ENCODE data around the gene OR8D1.

Gene OR8D1

DNA sequence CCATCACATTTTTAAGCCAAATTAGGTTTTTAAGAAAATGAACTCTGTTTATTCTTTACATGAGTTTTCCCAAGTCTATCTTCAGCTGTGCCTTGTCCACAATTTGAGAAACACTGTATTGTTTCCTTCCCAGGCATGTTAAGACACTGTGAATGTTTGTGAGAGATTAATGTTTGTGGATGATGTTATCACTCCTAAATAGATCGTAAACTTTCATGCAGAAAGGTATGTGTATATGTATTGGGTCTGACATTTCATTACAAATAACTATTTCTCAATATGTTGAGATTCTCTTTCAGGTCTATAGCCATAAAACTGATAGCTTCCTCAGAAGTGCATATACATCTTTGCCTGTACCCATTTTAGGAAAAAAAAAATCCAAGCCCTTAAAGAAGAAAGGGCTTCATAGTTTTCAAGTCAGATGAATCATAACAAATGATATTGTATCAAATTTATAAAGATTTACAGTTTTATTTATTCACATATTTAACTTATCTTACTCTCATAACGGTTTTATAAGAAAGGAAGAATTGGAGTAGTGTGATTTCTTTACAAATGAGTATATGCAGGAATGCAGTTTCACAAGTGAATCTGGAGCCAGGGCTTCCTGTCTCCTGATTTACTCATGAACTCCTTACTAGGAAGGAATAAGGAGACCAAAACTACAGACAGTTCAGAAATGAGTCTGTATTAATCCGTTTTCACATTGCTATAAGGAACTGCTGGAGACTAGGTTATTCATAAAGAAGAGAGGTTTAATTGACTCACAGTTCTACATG is 11.2 kb downstream of the OR8D1 start:
- H2BK120ac ChIP-seq (ENCODE audit: insufficient read depth, low read length, poor library complexity): no peak overlapping the region
- no peak overlapping the region for H3K23ac ChIP-seq (ENCODE audit: low read length)
- H3K36me3 ChIP-seq (ENCODE audit: control insufficient read depth in 1 of 2, insufficient read depth in 2 of 2, low read length in 2 of 2): no peaks in the 10 kb centered on the region
- no peak overlapping the region for H3K4me3 ChIP-seq (ENCODE audit: low read depth, low read length)
- H3K9me3 ChIP-seq (ENCODE audit: insufficient read depth, low read depth, low read length): no peaks in the 10 kb centered on the region
- H4K91ac ChIP-seq (ENCODE audit: low read depth, low read length): no peak overlapping the region
- no peak overlapping the region for H2BK5ac ChIP-seq (ENCODE audit: low read depth, low read length, poor library complexity)
- DNase-seq: no peak
- H3K27ac ChIP-seq (ENCODE audit: low read depth, low read length): no peak overlapping the region
- no peaks in the 10 kb centered on the region for H3K79me2 ChIP-seq (ENCODE audit: control insufficient read depth, insufficient read depth, low read length, poor library complexity)
- H3K9ac ChIP-seq (ENCODE audit: low read length): no peak overlapping the region
- no peak overlapping the region for H3K14ac ChIP-seq (ENCODE audit: low read length)
- H2AFZ ChIP-seq (ENCODE audit: insufficient read depth, low read length, poor library complexity): no peak overlapping the region
- no peak overlapping the region for H2BK12ac ChIP-seq (ENCODE audit: low read length)
- H3K79me1 ChIP-seq (ENCODE audit: low read length): no peaks in the 10 kb centered on the region
- H4K8ac ChIP-seq (ENCODE audit: low read depth, low read length): no peak overlapping the region
- no CpG with 5 or more reads among the region's 3 CpGs for WGBS (ENCODE audit: extremely low coverage, insufficient coverage, insufficient read length)
- H3K4me1 ChIP-seq (ENCODE audit: control insufficient read depth in 1 of 2, insufficient read depth in 2 of 2, low read length in 2 of 2): no peaks in the 10 kb centered on the region
- H3K4me2 ChIP-seq (ENCODE audit: low read length): no peak overlapping the region
- H2AK5ac ChIP-seq (ENCODE audit: low read length): no peak overlapping the region
- H3K27me3 ChIP-seq (ENCODE audit: insufficient read depth, low read length): no peaks in the 10 kb centered on the region
- H3K18ac ChIP-seq (ENCODE audit: low read length): no peak overlapping the region
- H3K4ac ChIP-seq (ENCODE audit: low read depth, low read length): no peak overlapping the region
- H4K12ac ChIP-seq (ENCODE audit: low read depth, low read length): no peak overlapping the region

DNA sequence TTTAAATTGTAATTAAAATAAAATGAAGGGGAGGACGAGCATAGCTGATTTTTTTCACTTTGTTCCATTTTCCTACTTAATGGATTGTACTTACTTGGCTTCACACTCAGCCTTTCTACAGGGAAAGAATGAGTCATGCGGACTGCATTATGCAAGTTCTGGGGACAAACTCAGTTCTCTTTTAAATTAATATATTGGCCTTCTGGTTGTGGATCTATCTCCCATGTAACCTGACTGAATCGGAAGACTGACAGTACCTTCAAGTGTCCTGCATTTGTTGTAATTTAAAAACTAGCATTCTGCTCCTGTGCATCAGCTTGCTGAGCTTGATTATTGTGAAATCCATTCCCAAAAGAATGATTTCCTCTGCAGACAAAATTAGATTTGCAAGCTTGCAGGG is 12.2 kb downstream of the OR8D1 start:
- Histone ChIP-seq H2AK5ac (ENCODE audit: low read length) (no peak overlapping the region), H3K4me1 (ENCODE audit: control insufficient read depth in 1 of 2, insufficient read depth in 2 of 2, low read length in 2 of 2) (no peaks in the 10 kb centered on the region), H3K36me3 (ENCODE audit: control insufficient read depth in 1 of 2, insufficient read depth in 2 of 2, low read length in 2 of 2) (no peaks in the 10 kb centered on the region), H3K4me2 (ENCODE audit: low read length) (no peak overlapping the region), H3K9ac (ENCODE audit: low read length) (no peak overlapping the region), H2BK5ac (ENCODE audit: low read depth, low read length, poor library complexity) (no peak overlapping the region), H3K14ac (ENCODE audit: low read length) (no peak overlapping the region), H3K9me3 (ENCODE audit: insufficient read depth, low read depth, low read length) (no peaks in the 10 kb centered on the region), H4K12ac (ENCODE audit: low read depth, low read length) (no peak overlapping the region), H3K27me3 (ENCODE audit: insufficient read depth, low read length) (no peaks in the 10 kb centered on the region), H3K79me1 (ENCODE audit: low read length) (no peaks in the 10 kb centered on the region), H4K8ac (ENCODE audit: low read depth, low read length) (no peak overlapping the region), H3K4me3 (ENCODE audit: low read depth, low read length) (no peak overlapping the region), H4K91ac (ENCODE audit: low read depth, low read length) (no peak overlapping the region), H2AFZ (ENCODE audit: insufficient read depth, low read length, poor library complexity) (no peak overlapping the region), H2BK120ac (ENCODE audit: insufficient read depth, low read length, poor library complexity) (no peak overlapping the region), H3K79me2 (ENCODE audit: control insufficient read depth, insufficient read depth, low read length, poor library complexity) (no peaks in the 10 kb centered on the region), H3K18ac (ENCODE audit: low read length) (no peak overlapping the region), H3K4ac (ENCODE audit: low read depth, low read length) (no peak overlapping the region), H3K23ac (ENCODE audit: low read length) (no peak overlapping the region), H2BK12ac (ENCODE audit: low read length) (no peak overlapping the region), H3K27ac (ENCODE audit: low read depth, low read length) (no peak overlapping the region)
- DNase-seq: peak in 1 of 2 donors; percentile 50
- WGBS (ENCODE audit: extremely low coverage, insufficient coverage, insufficient read length): no CpG with 5 or more reads among the region's 3 CpGs

DNA sequence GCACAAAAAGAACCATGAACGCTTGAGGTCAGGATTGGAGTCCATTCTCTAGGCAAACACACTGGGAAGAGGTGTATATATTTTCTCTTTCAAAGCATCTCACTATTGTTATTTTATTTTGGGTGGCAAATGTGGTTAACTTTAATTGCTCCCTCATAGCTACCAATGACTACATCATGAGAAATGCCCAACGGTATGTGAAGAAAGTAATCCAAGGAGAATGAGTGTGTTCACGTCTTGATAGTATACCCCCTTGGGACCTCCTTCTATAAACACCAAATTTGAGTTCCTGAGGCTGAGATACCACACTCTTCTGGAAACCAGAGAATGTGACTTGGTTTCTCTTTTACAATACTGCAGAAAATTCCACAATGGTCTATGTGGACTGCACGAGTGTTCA is 15.8 kb downstream of the OR8D1 start:
- Histone ChIP-seq H3K27me3 (ENCODE audit: insufficient read depth, low read length) (no peaks in the 10 kb centered on the region), H4K91ac (ENCODE audit: low read depth, low read length) (no peak overlapping the region), H3K9me3 (ENCODE audit: insufficient read depth, low read depth, low read length) (no peaks in the 10 kb centered on the region), H3K4me2 (ENCODE audit: low read length) (no peak overlapping the region), H3K14ac (ENCODE audit: low read length) (no peak overlapping the region), H4K12ac (ENCODE audit: low read depth, low read length) (no peak overlapping the region), H2BK12ac (ENCODE audit: low read length) (no peak overlapping the region), H3K79me2 (ENCODE audit: control insufficient read depth, insufficient read depth, low read length, poor library complexity) (no peaks in the 10 kb centered on the region), H3K4me1 (ENCODE audit: control insufficient read depth in 1 of 2, insufficient read depth in 2 of 2, low read length in 2 of 2) (no peaks in the 10 kb centered on the region), H3K4ac (ENCODE audit: low read depth, low read length) (no peak overlapping the region), H3K79me1 (ENCODE audit: low read length) (no peaks in the 10 kb centered on the region), H3K27ac (ENCODE audit: low read depth, low read length) (no peak overlapping the region), H3K9ac (ENCODE audit: low read length) (no peak overlapping the region), H2AK5ac (ENCODE audit: low read length) (no peak overlapping the region), H2AFZ (ENCODE audit: insufficient read depth, low read length, poor library complexity) (no peak overlapping the region), H4K8ac (ENCODE audit: low read depth, low read length) (no peak overlapping the region), H3K23ac (ENCODE audit: low read length) (no peak overlapping the region), H3K36me3 (ENCODE audit: control insufficient read depth in 1 of 2, insufficient read depth in 2 of 2, low read length in 2 of 2) (no peaks in the 10 kb centered on the region), H3K4me3 (ENCODE audit: low read depth, low read length) (no peak overlapping the region), H2BK5ac (ENCODE audit: low read depth, low read length, poor library complexity) (no peak overlapping the region), H2BK120ac (ENCODE audit: insufficient read depth, low read length, poor library complexity) (no peak overlapping the region), H3K18ac (ENCODE audit: low read length) (no peak overlapping the region)
- no peak for DNase-seq
- WGBS (ENCODE audit: extremely low coverage, insufficient coverage, insufficient read length): no CpG with 5 or more reads among the region's 4 CpGs

DNA sequence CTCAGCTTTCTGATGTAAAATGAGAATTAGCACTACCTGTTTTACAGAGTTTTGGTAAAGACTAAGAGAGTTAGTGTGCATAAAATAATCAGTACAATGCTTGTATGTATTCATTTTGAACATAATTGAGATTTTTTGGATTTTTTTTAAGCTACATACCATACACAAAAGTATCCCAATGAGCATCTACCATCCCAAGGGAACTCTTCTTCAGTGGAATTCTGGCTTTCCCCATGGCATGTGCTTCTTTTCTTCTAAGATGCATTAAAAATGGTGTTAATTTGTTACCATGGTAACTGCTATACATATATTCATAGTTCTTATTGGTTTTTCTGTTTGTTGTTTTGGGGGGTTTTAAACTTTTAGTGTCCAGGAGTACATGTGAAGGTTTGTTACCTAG is 17.7 kb downstream of the OR8D1 start:
- Histone ChIP-seq H3K36me3 (ENCODE audit: control insufficient read depth in 1 of 2, insufficient read depth in 2 of 2, low read length in 2 of 2) (no peaks in the 10 kb centered on the region), H3K14ac (ENCODE audit: low read length) (no peak overlapping the region), H2BK5ac (ENCODE audit: low read depth, low read length, poor library complexity) (no peak overlapping the region), H2BK120ac (ENCODE audit: insufficient read depth, low read length, poor library complexity) (no peak overlapping the region), H3K9ac (ENCODE audit: low read length) (no peak overlapping the region), H4K8ac (ENCODE audit: low read depth, low read length) (no peak overlapping the region), H3K4me1 (ENCODE audit: control insufficient read depth in 1 of 2, insufficient read depth in 2 of 2, low read length in 2 of 2) (no peaks in the 10 kb centered on the region), H4K12ac (ENCODE audit: low read depth, low read length) (no peak overlapping the region), H3K4me3 (ENCODE audit: low read depth, low read length) (no peak overlapping the region), H3K18ac (ENCODE audit: low read length) (no peak overlapping the region), H3K9me3 (ENCODE audit: insufficient read depth, low read depth, low read length) (no peaks in the 10 kb centered on the region), H3K79me2 (ENCODE audit: control insufficient read depth, insufficient read depth, low read length, poor library complexity) (no peaks in the 10 kb centered on the region), H3K27ac (ENCODE audit: low read depth, low read length) (no peak overlapping the region), H2AK5ac (ENCODE audit: low read length) (no peak overlapping the region), H3K79me1 (ENCODE audit: low read length) (no peaks in the 10 kb centered on the region), H2AFZ (ENCODE audit: insufficient read depth, low read length, poor library complexity) (no peak overlapping the region), H3K27me3 (ENCODE audit: insufficient read depth, low read length) (no peaks in the 10 kb centered on the region), H3K4ac (ENCODE audit: low read depth, low read length) (no peak overlapping the region), H3K23ac (ENCODE audit: low read length) (no peak overlapping the region), H4K91ac (ENCODE audit: low read depth, low read length) (no peak overlapping the region), H2BK12ac (ENCODE audit: low read length) (no peak overlapping the region), H3K4me2 (ENCODE audit: low read length) (no peak overlapping the region)
- no peak for DNase-seq
